PC-3 (cell line): ENCODE data around the gene TRIM24.

ENCODE experiments used
- CTCF ChIP-seq: fragments of 300-600 bp; sonication (generic); conservative IDR thresholded peaks from 2 replicates; pipeline ENCODE4 v1.5.1; 2017; ENCODE audit warnings: antibody characterized with exemption, low read depth, mild to moderate bottlenecking, low read length
- EZH2 ChIP-seq: fragments of 300-600 bp; sonication (generic); IDR thresholded peaks from one replicate; pipeline ENCODE4 v1.6.1; 2017; ENCODE audit warnings: antibody characterized with exemption, mild to moderate bottlenecking, low read length; ENCODE audit not compliant: unreplicated experiment
- EZH2phosphoT487 ChIP-seq: fragments of 300-600 bp; sonication (generic); IDR thresholded peaks from 2 replicates; pipeline ENCODE4 v1.6.1; 2018; ENCODE audit warnings: mild to moderate bottlenecking, antibody characterized with exemption, low read length, borderline replicate concordance

- TF ChIP-seq EZH2phosphoT487 (no peak), CTCF (no peak), EZH2 (no peak)
These were observed 20.5 kb downstream of the TRIM24 start for GRCh38 chr7:138480527-138480926.
